AG09309 (cell line): Measurements from ENCODE around the gene CYP1B1.
"Not testable (repeated sequence)": the region's sequence is repeated elsewhere in the genome, so short reads cannot be mapped to it uniquely, and the experiment has no call there.

Experiments
- DNase-seq: peaks from one replicate; pipeline ENCODE4 v3.0.0-alpha.2; 2010; ENCODE audit warnings: low read depth
- H3K4me3 ChIP-seq: 2 replicates; pipeline ENCODE4 v1.5.1; 2011; ENCODE audit warnings: mild to moderate bottlenecking, low read depth, low read length, moderate library complexity; ENCODE audit not compliant: control insufficient read depth
- TF ChIP-seq, protein P1 (sequence below): IDR thresholded peaks from 2 replicates; pipeline ENCODE4 v1.5.1; 2011; ENCODE audit warnings: mild to moderate bottlenecking, low read depth, low read length, inconsistent platforms; ENCODE audit not compliant: insufficient read depth, control insufficient read depth; ENCODE audit errors: missing control alignments

CYP1B1 gene

DNA sequence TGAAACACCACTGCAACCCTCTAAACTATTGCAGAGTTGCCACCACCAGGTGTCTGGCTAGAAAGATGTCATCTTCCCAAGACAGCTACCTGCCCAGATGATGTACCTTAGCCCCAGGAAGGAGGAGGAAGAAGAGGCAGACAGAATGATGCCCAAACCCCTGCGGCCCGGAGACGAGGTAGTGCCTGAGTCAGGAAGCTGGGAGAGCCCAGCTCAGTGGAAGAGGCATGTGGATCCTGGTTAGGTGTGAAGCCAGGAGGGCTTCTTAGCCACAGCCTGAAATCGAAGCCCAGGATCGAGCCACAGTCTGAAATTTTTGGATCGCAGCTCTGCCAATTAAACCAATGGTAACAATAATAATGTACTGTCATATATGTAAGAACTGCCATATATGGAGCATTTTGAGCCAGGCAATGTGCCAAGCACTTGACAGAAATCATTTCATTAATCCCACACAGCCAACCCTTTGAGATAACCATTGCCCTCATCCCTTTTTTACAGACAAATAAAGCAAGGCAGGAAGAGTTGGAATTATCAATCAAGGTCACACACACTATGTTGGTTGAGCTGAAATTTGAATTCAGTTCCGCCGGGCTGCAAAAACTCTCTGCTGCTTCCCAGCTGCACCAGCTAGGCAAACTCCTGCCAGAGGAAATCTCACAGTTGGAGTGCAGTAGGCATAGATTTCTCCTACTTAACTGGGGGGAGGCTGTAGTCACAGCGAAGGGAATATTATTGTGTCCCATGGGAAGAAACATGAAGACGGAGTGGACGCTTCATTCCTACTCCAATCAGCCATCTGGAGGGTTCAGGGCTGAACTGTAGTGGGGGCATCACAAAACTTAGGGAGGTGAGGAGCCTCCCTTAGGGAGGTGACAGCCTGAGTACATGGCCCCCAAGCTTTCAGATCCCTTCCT, 19.4 kb upstream of the CYP1B1 start:
- no peak overlapping the region for H3K4me3 ChIP-seq
- TF ChIP-seq, protein P1, sequence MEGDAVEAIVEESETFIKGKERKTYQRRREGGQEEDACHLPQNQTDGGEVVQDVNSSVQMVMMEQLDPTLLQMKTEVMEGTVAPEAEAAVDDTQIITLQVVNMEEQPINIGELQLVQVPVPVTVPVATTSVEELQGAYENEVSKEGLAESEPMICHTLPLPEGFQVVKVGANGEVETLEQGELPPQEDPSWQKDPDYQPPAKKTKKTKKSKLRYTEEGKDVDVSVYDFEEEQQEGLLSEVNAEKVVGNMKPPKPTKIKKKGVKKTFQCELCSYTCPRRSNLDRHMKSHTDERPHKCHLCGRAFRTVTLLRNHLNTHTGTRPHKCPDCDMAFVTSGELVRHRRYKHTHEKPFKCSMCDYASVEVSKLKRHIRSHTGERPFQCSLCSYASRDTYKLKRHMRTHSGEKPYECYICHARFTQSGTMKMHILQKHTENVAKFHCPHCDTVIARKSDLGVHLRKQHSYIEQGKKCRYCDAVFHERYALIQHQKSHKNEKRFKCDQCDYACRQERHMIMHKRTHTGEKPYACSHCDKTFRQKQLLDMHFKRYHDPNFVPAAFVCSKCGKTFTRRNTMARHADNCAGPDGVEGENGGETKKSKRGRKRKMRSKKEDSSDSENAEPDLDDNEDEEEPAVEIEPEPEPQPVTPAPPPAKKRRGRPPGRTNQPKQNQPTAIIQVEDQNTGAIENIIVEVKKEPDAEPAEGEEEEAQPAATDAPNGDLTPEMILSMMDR: no peak
- no peak for DNase-seq

GRCh38 chr2:38093527-38094165, 17.7 kb upstream of the CYP1B1 start:
- no peak overlapping the region for H3K4me3 ChIP-seq
- TF ChIP-seq, protein P1: no peak
- DNase-seq: no peak

- peak; percentile 96 for DNase-seq
- TF ChIP-seq, protein P1: no peak
- no peak overlapping the region for H3K4me3 ChIP-seq
These were observed 16.4 kb upstream of the CYP1B1 start for GRCh38 chr2:38092196-38092902.

DNA sequence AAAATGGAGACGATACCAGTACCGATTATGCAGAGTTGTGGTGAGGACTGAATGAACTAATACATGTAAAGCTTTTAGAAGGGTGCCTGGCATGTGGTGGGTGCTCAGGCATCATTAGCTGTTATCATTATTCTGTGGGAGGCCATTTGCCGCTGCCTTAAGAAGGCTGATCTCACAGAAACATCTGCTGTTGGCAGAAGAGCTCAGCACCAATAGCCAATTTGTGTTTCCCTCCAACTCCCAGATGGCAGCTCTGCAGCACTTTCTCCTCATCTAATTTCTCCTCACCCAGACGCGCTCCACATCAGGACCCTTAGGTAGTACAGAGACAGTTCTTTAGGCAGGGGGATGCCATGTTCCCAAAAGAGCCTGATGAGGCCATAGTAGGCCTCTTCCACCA, 15.8 kb upstream of the CYP1B1 start:
- H3K4me3 ChIP-seq: no peak overlapping the region
- DNase-seq: no peak
- TF ChIP-seq, protein P1: no peak

- TF ChIP-seq, protein P1: no peak
- DNase-seq: no peak
- H3K4me3 ChIP-seq: no peak overlapping the region
These were observed 15.0 kb upstream of the CYP1B1 start for GRCh38 chr2:38090928-38091327.

GRCh38 chr2:38090212-38090611, 14.3 kb upstream of the CYP1B1 start:
- DNase-seq, H3K4me3 ChIP-seq: not testable (repeated sequence)

GRCh38 chr2:38085998-38086698, 10.2 kb upstream of the CYP1B1 start:
- DNase-seq, H3K4me3 ChIP-seq: not testable (repeated sequence)

- not testable (repeated sequence) for H3K4me3 ChIP-seq, DNase-seq
These were observed 8.6 kb upstream of the CYP1B1 start for GRCh38 chr2:38084556-38084955.

DNA sequence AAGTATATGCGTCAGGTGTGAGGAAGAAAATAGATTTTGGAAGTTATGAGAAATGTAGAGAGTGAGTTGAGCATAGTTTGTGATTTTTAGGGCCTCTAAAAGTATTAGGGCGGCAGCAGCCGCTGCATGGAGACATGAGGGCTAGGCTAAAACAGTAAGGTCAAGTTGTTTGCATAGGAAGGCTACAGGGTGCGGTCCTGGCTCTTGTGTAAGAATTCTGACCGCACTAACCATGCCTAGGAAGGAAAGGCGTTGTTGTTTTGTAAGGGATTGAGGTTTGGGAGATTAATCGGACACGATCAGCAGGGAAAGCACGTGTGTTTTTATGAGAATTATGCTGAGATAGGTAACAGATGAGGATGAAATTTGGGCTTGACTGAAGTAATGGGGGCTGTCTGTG, 6.8 kb upstream of the CYP1B1 start:
- H3K4me3 ChIP-seq, DNase-seq: not testable (repeated sequence)
